ENCODE data around the gene COL20A1.

DNA sequence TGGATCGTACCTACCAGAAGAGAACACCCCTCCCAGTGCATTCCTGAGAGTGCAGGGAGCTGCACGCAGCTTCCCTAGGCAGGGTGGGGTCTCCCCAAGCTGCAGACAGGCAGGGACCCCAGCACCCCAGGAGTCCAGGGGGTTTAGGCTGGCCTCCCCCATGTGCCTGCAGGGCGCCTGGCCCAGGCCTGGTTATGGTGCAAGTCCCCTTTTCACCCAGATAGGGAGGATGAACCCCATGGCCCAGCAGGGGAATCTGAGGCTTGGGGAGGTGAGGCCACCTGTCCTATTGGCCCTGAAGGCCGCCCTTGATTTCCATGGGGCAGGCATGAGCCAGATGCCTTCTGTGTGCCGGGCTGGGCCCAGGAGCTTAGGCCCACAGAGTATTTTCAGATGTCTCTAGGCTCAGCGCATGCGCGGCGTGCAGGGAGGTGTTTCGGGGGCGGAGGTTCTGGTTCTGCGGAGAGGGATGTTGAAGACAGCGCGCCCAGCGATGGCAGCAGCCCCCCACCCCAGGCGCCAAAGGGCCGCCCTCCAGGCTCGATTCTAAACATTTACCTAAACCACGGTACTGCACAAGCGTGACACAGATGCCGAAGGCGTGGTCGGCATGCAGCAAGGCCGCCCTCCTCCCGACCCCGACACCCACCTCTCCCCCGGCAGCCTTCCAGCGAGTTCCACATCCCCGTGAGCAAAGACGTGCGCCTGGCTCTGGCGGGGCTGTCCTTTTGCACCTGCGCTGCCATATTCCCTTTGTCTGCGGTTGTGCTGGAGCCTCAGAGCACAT, 29.4 kb downstream of the COL20A1 start:
- TF ChIP-seq, protein P1, sequence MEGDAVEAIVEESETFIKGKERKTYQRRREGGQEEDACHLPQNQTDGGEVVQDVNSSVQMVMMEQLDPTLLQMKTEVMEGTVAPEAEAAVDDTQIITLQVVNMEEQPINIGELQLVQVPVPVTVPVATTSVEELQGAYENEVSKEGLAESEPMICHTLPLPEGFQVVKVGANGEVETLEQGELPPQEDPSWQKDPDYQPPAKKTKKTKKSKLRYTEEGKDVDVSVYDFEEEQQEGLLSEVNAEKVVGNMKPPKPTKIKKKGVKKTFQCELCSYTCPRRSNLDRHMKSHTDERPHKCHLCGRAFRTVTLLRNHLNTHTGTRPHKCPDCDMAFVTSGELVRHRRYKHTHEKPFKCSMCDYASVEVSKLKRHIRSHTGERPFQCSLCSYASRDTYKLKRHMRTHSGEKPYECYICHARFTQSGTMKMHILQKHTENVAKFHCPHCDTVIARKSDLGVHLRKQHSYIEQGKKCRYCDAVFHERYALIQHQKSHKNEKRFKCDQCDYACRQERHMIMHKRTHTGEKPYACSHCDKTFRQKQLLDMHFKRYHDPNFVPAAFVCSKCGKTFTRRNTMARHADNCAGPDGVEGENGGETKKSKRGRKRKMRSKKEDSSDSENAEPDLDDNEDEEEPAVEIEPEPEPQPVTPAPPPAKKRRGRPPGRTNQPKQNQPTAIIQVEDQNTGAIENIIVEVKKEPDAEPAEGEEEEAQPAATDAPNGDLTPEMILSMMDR (tag by site-specific recombination; IDR thresholded peaks at IDR 0.05): no peak
- TF ChIP-seq ZNF558 (tag by site-specific recombination; IDR thresholded peaks at IDR 0.05): no peak
- TF ChIP-seq REST (tag by site-specific recombination; IDR thresholded peaks at IDR 0.05): no peak
- no peak for TF ChIP-seq ZNF2 (tag by site-specific recombination; IDR thresholded peaks at IDR 0.05)
- no peak for TF ChIP-seq KLF9 (tag by site-specific recombination; IDR thresholded peaks at IDR 0.05; ENCODE audit: low read depth)
- no peak for TF ChIP-seq ZSCAN18 (tag by site-specific recombination; IDR thresholded peaks at IDR 0.05)
- TF ChIP-seq SP2 (tag by site-specific recombination; IDR thresholded peaks at IDR 0.05): no peak
- TF ChIP-seq, protein P2, sequence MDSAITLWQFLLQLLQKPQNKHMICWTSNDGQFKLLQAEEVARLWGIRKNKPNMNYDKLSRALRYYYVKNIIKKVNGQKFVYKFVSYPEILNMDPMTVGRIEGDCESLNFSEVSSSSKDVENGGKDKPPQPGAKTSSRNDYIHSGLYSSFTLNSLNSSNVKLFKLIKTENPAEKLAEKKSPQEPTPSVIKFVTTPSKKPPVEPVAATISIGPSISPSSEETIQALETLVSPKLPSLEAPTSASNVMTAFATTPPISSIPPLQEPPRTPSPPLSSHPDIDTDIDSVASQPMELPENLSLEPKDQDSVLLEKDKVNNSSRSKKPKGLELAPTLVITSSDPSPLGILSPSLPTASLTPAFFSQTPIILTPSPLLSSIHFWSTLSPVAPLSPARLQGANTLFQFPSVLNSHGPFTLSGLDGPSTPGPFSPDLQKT (IDR thresholded peaks at IDR 0.05; ENCODE audit: borderline replicate concordance, low read depth, low read length): no peak
- no peak for TF ChIP-seq YY1 (tag by site-specific recombination; IDR thresholded peaks at IDR 0.05)

Measured in HEK293 (cell line).